ENCODE results near the gene PEX14. TPM values are rescaled to one million over a fixed set of nuclear protein-coding genes. Genes with fewer than 3 reads are reported as not detected.

PEX14 gene
- polyA plus RNA-seq, 1 donor (not counting 4 experiments of a cell fraction or from before 2014, with no cell fraction given), result 8.4 TPM

DNA sequence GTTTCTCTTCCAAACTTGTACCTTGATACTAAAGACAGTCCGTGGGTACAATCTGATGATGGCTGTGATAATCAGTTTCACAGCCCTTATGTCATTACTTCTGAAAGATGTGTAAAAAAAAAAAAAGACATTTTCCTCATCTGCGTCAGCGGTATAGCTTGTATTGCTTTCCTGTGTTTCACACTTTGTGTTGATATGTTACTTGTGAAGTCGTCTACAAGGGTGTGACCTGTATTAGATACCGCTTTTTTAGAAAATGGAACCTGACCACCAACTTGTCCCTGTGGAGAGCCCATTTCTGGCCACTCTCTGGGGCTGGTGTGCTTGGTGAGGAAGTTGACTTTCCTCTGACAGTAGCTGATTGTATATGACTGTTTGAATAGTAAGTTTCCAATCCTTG lies 50.5 kb downstream of the PEX14 start:
- dilution Hi-C loops (cut with MboI; ENCODE audit: extremely low pct_ligation_motif_present, low sequenced_read_pairs), result no loop called here
- H3K9ac ChIP-seq (ENCODE audit: control insufficient read depth, extremely low read depth, insufficient read depth, low read length), result no peak overlapping the region
- peaks cover 9% of the 10 kb centered on the region for H3K79me2 ChIP-seq (ENCODE audit: control insufficient read depth, insufficient read depth, low read length)
- H3K27ac ChIP-seq (ENCODE audit: control insufficient read depth, insufficient read depth, low read length), result no peak overlapping the region
- H3K4me3 ChIP-seq (ENCODE audit: control insufficient read depth in 2 of 3, extremely low read depth in 1 of 3, insufficient read depth in 2 of 3, low read depth in 1 of 3, low read length in 3 of 3), result no peak overlapping the region
- H4K20me1 ChIP-seq (ENCODE audit: control insufficient read depth, extremely low read depth, insufficient read depth, low read length), result no peaks in the 10 kb centered on the region
- no peaks in the 10 kb centered on the region for H3K27me3 ChIP-seq (ENCODE audit: control insufficient read depth, extremely low read depth, insufficient read depth, low read length)
- H3K36me3 ChIP-seq (ENCODE audit: control insufficient read depth in 2 of 2, extremely low read depth in 1 of 2, insufficient read depth in 2 of 2, low read length in 2 of 2), result peaks cover 0 to 4% of the 10 kb centered on the region in 2 experiments
- TF ChIP-seq CTCF (optimal IDR thresholded peaks at IDR 0.05 in 1 of 3, IDR thresholded peaks at IDR 0.05 in 1 of 3, conservative IDR thresholded peaks at IDR 0.05 in 1 of 3; ENCODE audit: extremely low read depth in 1 of 3, insufficient read depth in 2 of 3, low read length in 3 of 3) (no peak), EZH2 (IDR thresholded peaks at IDR 0.05; ENCODE audit: low read length) (no peak)
- H3K4me1 ChIP-seq (ENCODE audit: control insufficient read depth, extremely low read depth, insufficient read depth, low read length), result peaks cover 25% of the 10 kb centered on the region
- no peak for DNase-seq (ENCODE audit: low read depth, low spot score)
- H3K9me1 ChIP-seq (ENCODE audit: control insufficient read depth, extremely low read depth, insufficient read depth, low read length), result peaks cover under 1% of the 10 kb centered on the region
- H3K4me2 ChIP-seq (ENCODE audit: control insufficient read depth, extremely low read depth, insufficient read depth, low read depth, low read length), result no peak overlapping the region
- no peaks in the 10 kb centered on the region for H3K9me3 ChIP-seq (ENCODE audit: control insufficient read depth, low read depth, low read length)
- H2AFZ ChIP-seq (ENCODE audit: control insufficient read depth, low read length), result no peak overlapping the region
- no peak for FAIRE-seq

GRCh38 chr1:10528066-10529014 lies 53.6 kb downstream of the PEX14 start:
- DNase-seq (ENCODE audit: low read depth, low spot score) (no peak), FAIRE-seq (peak; percentile 90)
- peak overlapping the region; percentile 94 for H3K4me2 ChIP-seq (ENCODE audit: control insufficient read depth, extremely low read depth, insufficient read depth, low read depth, low read length)
- H3K4me1 ChIP-seq (ENCODE audit: control insufficient read depth, extremely low read depth, insufficient read depth, low read length), result peaks cover 26% of the 10 kb centered on the region
- no peaks in the 10 kb centered on the region for H3K36me3 ChIP-seq (ENCODE audit: control insufficient read depth in 2 of 2, extremely low read depth in 1 of 2, insufficient read depth in 2 of 2, low read length in 2 of 2)
- dilution Hi-C loops (cut with MboI; ENCODE audit: extremely low pct_ligation_motif_present, low sequenced_read_pairs), result no loop called here
- no peak for TF ChIP-seq EZH2 (IDR thresholded peaks at IDR 0.05; ENCODE audit: low read length)
- TF ChIP-seq CTCF (optimal IDR thresholded peaks at IDR 0.05 in 1 of 3, IDR thresholded peaks at IDR 0.05 in 1 of 3, conservative IDR thresholded peaks at IDR 0.05 in 1 of 3; ENCODE audit: extremely low read depth in 1 of 3, insufficient read depth in 2 of 3, low read length in 3 of 3), result no peak
- H3K9me3 ChIP-seq (ENCODE audit: control insufficient read depth, low read depth, low read length), result no peaks in the 10 kb centered on the region
- H4K20me1 ChIP-seq (ENCODE audit: control insufficient read depth, extremely low read depth, insufficient read depth, low read length), result no peaks in the 10 kb centered on the region
- H3K27ac ChIP-seq (ENCODE audit: control insufficient read depth, insufficient read depth, low read length), result peak overlapping the region; percentile 57
- peak overlapping the region in 2 of 3 experiments; percentile 36 to 55 for H3K4me3 ChIP-seq (ENCODE audit: control insufficient read depth in 2 of 3, extremely low read depth in 1 of 3, insufficient read depth in 2 of 3, low read depth in 1 of 3, low read length in 3 of 3)
- no peaks in the 10 kb centered on the region for H3K27me3 ChIP-seq (ENCODE audit: control insufficient read depth, extremely low read depth, insufficient read depth, low read length)
- peaks cover 3% of the 10 kb centered on the region for H3K9me1 ChIP-seq (ENCODE audit: control insufficient read depth, extremely low read depth, insufficient read depth, low read length)
- peaks cover 23% of the 10 kb centered on the region for H3K79me2 ChIP-seq (ENCODE audit: control insufficient read depth, insufficient read depth, low read length)
- peak overlapping the region; percentile 38 for H3K9ac ChIP-seq (ENCODE audit: control insufficient read depth, extremely low read depth, insufficient read depth, low read length)
- no peak overlapping the region for H2AFZ ChIP-seq (ENCODE audit: control insufficient read depth, low read length)

Measured in keratinocyte (primary cell).